H4 (cell line): ENCODE results near the gene LILRB3. TPM values are rescaled to one million over a fixed set of nuclear protein-coding genes. Genes with fewer than 3 reads are reported as not detected.
"Not testable (repeated sequence)": the region's sequence is repeated elsewhere in the genome, so short reads cannot be mapped to it uniquely, and the experiment has no call there.

Experiments used
- DNase-seq: peaks from one replicate; pipeline ENCODE4 v3.0.0-alpha.2; 2015; ENCODE audit warnings: low spot score
- total RNA-seq: library from RNA; depleted of rRNA; stranded (reverse); fragments of >200 nt; shearing (Covaris generic); gene quantifications from 2 replicates; pipeline ENCODE4 v1.2.3, GENCODE V29; 2014

The LILRB3 gene
- total RNA-seq, 1 experiment from 2014 or later, result not detected

DNA sequence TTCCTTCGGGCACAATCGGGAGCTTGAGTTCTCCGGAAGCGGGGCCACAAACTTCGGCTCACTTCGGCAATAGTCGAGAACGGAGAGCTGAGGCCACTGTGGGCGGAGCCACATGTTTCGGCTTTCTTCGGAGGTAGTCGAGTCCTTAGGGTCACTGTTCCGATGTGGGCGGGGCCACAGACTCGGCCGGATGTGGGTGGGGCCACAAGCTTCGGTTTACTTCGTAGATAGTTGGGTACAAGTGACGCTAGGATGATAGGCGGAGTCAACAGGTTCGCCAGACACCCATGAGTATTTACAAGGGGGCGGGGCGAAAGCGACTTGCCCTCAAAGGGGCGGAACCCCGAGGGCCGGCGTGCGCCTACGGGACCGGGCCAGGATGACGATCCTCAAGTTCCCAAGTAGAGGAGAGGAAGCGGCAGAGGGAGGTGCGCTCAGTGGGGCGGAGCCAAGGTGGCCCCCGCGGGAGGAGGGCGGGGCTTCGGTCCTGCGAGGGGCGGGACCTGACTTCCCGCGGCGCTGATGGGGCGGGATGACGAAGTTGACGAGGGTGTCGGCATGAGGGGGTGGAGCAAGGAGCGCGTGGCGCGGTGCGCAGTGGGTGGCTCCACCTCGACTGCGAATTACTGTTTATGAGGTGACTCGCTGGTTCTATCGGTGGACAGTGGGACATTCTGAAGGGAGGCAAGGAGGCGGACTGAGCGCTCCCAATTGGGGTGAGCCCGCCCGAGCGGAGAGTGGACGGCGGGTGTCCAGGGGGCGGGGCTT is 32.9 kb downstream of the LILRB3 start:
- DNase-seq, result peak; percentile 100

DNA sequence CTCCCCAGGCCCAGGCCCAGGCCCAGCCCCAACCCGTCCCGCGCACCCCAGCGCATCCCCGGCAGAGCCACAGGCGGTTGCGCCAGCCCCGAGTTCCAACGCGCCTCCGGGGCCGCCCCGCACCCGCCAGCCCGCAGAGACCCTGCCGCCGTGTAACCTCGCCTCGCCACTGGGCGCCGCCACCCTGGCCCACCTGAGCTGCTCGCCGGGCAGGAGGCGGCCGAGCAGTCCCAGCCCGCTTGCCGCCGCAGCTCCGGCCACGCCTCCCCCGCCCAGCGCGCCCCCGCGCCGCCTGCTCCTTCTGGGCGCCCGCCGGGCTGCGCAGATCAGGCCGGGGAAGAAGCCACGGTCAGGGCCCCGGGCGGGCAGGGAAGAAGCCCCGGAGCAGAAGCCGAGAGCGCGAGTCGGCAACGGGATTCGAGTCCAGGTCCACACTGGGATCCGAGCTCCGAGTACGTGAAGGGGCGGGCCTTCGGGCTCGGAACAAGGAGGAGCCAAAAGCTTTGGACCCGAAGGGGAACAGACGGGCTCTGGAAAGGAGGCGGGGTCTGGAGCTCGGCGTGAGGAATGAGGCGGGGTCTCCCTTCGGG is 33.6 kb downstream of the LILRB3 start, which contains the start of gene MBOAT7:
Gene MBOAT7, minus strand, starts transcription at position 436 of the 590 bp plus-strand sequence. CDS start 1,072 bp downstream, outside the sequence.
- no peak for DNase-seq

DNA sequence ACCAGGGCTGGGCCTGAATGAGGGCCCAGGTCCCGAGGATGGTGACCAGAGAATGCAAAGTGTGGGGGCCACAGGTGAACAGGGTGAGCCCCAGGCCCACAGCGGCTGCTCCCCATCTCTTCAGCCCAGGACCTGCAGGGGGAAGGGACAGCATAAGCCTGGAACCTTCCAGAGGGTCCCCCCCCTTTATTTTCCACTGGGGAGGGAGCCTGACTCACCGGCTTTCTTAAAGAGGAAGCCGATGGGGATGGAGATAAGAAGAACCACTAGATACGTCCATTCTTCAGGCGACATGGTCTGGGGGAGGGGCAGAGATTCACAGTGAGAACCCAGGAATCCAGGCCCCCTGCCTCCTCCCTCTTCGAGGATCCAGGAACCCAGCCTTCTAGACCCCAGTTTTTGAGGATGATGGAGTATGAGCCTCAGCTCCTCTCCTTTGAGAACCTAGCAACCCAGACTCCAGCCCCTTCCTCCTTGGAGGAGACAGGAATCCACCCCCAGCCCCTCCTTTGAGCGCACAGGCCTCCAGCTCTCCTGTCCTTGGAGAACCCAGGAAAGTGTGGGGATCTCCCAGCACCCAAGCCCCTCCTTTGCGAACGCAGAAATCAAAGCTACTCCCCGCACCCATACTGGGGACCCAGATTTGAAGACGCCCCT is 34.5 kb downstream of the LILRB3 start:
- DNase-seq, result peak; percentile 74

DNA sequence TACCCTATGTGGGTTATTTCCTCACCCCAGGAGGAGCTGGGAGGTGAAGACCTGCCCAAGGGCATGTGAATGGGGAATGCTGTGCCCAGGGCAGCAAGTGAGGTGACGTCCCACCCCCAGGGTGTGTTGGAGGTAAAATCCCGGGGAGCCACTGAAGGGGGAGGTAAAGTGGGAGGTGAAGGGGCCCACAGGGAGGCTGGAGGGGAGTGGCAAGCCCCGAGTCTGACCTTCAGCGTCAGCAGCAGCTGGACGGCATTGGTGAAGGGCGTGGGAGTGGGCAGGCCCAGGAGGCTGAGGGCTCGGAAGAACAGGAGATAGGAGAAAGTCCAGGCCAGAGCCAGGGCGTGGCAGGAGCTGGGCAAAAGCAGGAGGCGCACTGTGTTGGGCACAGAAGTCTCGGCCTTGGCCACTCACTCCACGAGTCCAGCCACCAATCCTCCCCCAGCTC is 35.8 kb downstream of the LILRB3 start:
- DNase-seq, result no peak

DNA sequence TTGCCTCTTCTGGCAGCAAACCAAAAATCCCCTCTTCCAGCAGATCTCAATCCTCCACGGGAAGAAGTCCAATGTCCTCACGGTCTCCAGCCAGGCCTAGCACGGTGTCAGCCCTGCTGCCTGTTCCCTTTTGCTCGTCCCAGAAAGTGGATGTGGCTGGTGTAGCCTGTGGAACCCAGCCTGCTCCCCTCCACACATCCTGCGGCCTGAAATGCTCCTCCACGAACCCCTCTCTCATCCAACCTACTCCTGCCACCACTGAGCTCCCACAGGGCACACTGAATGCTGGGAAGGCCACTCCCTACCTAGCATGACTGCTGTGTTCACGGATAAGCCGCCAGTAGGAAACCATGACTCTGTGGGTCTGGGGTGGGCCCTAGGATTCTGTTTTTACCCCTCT is 36.5 kb downstream of the LILRB3 start:
- no peak for DNase-seq

DNA sequence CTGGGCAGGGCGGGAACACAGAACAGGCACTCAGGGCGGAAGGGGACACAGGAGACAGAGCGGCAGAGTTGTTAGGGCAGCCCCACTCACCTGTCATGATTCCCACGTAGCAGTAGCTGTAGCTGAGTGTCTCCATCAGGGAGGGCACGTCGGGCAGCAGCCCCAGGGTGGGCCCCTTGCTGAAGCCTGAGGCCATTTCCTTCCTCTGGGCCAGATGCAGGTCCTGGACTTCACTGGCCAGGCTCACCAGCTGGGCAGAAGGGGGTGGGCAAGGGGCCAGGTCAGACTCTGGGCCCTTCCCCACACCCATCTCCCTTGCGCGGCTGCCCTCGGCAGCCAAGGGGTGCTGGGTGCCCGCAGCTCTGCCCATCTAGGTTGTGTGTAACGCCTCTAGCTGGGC is 39.4 kb downstream of the LILRB3 start:
- no peak for DNase-seq

DNA sequence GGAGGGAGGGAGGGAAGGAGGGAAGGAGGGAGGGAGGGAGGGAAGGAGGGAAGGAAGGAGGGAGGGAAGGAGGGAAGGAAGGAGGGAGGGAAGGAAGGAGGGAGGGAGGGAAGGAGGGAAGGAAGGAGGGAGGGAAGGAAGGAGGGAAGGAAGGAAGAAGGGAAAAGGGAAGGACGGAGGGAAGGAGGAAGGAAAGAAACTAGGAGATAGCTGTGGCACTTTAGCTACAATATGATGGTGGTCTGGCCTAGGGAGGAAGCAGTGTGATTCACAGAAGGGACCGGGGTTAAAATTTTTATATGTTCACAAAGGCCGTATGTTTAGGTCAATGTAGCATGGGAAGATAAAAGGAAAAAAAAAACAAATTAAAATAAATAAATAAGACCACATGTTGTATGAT is 40.9 kb downstream of the LILRB3 start:
- not testable (repeated sequence) for DNase-seq

DNA sequence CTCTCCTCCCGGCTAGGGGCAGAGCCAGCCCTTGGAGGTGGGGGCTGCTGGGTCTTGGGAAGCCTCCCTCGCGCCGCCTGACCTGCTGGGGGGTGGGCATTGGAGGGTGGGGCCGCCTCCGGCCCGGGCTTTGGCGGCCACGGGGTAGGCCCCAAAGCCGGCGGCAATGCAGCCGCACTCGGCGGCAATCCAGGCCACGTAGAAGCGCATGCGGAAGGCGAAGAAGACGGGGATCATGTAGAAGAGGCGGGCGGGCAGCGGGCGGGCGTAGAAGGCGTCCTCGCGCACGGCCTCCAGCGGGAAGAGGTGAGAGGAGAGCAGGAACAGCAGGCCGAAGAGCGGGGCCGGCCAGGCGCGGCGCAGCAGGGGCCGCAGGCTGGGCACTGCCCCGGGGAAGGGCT is 42.1 kb downstream of the LILRB3 start:
- no peak for DNase-seq

DNA sequence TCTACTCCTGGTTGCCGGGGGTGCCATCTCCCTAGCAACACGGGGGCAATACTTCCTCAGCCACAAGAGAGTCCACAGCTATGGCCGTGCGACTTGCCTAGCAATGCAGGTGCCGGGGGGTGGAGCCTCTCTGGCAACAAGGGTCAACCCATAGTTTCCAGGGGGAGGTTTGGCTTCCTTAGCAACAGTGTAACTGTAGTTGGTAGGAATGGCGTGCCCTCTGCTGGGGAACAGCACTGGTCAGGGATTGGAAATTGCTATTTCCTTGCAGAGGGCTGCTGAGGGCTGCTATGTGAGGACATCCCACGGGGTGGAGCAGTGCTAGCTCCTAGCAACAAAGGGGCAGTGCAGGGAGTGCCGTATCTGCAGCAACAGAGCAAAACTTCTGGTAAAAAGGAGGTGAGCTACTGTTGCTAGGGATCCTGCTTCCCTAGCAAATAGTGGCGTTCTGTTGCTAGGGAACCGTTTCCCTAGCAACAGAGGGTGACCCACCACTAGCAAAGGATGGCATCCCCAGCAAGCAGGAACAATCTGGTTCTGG is 42.8 kb downstream of the LILRB3 start:
- DNase-seq, result no peak

DNA sequence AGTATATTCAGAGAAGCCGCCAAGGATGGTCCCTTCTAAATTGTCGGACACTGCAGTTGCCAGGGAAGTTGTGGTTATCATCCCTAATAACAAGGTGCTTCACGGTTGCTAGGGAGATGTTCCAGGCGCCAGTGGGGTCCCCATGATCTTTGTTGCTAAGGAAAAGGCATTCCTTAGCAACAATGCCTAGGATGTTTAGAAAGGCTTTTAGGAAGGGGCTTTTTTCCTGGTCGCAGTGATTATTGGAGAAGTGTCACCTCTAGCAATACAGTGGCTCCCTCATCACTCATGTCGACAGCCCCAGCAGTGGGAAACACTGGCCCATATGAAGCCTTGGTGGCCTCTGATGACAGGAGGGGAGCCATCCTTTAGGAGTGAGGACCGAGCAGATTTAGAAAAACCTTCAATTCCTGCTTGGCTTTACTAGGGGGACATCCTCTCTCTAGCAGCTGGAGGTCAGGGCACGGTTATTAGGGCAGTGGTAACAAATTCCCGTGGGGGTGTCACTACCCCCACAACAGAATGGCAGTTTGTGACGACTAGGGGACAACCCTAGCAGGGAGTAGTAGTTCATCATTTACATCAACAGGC is 43.5 kb downstream of the LILRB3 start:
- no peak for DNase-seq

DNA sequence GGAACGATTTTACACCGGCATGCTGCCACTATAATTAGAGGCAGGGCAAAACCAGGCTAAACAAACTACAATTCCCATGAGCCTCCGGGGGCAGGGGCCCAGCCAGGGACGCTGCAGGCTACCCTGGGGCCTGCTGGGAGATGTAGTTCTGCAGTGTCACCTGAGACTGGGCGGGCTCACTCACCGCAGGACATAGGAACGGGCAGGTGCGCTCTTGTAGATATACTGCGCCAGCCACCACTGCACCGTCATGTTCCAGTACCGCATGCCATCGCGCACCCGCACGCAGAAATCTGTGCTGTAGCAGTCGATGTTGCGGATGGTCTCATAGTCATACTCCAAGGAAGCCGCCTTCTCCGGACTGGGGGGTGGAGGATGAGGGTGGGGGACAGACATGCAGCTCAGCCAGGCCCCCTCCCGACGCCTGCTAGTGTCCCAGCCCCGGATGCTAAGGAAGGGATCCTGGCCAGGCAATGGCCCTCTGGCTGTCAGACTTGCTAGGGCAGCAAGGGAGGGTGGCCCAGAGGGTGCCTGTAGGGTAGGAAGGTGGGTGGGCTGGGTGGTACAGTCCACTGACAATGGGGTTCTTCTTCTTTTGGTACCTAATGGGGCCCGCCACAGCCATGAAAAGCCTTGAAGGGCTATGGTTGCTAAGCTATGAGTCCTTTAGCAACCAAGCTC is 44.1 kb downstream of the LILRB3 start:
- DNase-seq, result no peak

DNA sequence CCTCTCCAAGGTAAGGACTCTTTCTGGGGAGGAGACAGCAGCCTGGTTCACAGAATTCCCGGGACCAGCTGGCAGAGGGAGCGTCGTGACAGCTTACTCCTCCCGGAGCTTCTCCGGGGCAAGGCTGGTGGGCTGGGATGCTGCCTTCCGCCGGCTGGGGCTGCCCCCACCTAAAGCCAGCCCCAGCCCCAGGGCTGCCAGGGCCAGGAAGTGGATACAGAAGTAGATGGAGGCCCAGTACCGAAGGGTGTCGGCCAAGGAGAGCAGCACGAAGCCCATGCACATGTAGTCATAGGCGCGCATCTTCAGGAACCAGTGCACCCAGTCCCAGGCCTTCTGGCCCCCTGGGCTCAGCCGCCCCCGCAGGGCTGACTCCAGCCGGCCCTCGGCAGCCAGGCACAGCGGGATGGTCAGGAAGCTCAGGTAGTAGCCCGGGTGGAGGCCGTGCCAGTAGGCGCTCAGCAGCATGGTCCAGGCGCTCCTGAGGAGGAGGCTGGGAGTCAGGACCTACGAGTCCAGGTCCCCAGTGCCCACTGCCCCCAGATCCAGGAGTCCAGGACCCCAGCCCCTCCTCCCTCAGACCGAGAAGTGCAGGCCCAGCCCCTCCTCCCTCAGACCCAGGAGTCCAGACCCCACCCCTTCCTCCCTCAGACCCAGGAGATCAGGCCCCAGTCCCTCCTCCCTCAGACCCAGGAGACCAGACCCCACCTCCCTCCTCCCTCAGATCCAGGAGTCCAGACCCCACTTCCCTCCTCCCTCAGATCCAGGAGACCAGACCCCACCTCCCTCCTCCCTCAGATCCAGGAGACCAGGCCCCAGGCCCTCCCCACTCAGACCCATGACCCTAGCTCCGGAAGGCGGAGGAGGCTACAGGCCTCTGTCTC is 48.6 kb downstream of the LILRB3 start:
- no peak for DNase-seq

DNA sequence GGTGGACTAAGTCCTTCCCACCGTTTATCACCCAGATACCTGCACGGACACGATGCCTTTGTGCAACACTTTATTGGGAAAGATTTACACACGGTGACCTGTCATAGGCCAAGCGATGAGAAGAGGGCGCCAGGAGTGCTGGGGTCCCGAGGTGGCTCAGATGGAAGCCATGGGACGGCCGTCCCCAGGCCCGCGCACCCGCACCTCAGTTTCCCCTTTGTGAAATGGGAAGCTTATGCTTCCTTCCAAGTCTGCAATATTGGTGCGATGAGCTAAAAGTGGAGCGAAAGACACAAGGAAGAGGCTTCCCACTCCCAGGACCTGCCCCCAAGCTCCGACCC is 49.5 kb downstream of the LILRB3 start:
- DNase-seq, result no peak

DNA sequence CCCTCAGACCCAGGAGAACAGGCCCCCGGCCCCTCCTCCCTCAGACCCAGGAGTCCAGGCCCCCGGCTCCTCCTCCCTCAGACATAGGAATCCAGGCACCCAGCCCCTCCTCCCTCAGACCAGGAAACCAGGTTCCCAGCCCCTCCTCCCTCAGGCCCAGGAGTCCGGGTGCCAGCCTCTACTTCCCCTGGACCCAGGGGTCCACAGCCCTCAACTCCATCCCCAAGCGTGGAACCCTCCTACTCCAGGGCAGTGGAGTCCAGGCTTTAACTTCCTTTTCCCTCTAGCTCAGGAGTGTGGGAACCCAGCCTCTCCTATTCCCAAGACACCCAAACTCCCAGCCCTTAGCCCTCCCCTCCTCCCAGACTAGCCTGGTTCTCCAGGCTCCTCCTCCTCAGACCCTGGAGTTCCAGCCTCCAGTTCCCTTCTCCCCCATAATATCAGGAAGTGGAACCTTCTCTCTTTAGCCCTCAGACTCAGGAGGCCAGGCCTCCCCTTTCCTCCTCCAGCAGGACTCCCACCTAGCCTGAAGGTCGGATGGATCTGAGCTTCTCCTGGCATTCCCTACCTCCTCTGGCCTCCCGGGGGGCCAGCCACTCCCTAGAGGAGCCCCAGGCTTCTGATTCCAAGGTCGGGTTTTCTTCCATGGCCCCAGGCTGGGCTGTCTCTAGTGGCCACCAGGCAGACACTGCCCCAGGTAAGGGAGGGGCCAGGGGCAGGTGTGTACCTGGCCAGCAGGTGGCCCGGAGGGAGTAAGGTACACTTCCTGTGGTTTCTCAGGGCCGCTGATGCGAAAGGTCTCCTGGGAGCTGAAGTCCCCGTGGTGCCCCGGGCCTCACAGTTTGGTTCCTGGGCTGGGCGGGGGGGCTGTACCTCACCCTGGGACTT is 50.1 kb downstream of the LILRB3 start, which contains the start of gene TMC4:
Gene TMC4, minus strand, starts transcription at position 690 of the 888 bp plus-strand sequence. Its CDS starts 43 bp downstream, at position 647.
- no peak for DNase-seq

DNA sequence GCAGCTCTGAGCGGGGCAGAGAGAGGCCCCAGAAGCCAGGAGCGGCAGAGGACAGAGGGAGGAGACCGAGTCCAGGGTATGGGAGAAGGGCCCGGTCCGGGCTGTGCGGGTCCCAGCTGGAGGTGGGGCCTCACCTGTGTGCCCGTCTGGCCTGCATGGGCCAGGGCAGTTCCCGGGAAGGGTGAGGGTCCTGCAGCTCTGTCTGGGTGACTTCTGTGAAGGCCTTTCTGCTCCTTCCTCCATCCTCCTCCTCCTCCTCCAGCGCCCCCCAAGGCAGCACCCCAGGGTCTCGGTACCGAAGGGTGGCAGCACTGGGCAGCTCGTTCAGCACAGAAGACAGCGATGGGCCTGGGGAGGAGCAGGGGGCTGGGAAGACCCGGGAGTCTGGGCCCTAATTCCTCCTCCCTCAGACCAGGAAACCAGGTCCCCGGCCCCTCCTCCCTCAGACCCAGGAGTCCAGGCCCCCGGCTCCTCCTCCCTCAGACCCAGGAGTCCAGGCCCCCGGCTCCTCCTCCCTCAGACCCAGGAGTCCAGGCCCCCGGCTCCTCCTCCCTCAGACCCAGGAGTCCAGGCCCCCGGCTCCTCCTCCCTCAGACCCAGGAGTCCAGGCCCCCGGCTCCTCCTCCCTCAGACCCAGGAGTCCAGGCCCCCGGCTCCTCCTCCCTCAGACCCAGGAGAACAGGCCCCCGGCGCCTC is 50.9 kb downstream of the LILRB3 start:
- not testable (repeated sequence) for DNase-seq

DNA sequence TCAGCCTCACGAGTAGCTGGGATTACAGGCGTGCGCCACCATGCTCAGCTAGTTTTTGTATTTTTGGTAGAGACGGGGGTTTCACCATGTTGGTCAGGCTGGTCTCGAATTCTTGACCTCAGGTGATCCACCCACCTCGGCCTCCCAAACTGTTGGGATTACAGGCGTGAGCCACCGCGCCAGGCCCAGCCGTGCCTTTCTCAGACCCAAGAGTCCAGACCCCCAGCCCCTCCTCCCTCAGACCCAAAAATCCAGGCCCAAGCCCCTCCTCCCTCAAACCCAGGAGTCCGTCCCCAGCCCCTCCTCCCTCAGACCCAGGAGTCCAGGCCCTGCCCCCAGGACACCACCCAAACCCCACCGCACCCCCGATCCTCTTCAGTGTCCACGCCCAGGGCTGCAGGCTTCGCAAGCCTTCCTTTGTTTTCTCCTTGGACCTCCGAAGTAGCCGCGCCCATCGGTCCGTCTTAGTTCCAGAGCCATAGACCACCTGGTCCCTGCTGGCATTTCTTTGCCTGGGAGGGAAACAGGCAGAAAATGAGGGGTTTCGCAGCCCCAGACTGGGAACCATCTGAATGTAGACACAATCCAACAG is 53.6 kb downstream of the LILRB3 start:
- no peak for DNase-seq

DNA sequence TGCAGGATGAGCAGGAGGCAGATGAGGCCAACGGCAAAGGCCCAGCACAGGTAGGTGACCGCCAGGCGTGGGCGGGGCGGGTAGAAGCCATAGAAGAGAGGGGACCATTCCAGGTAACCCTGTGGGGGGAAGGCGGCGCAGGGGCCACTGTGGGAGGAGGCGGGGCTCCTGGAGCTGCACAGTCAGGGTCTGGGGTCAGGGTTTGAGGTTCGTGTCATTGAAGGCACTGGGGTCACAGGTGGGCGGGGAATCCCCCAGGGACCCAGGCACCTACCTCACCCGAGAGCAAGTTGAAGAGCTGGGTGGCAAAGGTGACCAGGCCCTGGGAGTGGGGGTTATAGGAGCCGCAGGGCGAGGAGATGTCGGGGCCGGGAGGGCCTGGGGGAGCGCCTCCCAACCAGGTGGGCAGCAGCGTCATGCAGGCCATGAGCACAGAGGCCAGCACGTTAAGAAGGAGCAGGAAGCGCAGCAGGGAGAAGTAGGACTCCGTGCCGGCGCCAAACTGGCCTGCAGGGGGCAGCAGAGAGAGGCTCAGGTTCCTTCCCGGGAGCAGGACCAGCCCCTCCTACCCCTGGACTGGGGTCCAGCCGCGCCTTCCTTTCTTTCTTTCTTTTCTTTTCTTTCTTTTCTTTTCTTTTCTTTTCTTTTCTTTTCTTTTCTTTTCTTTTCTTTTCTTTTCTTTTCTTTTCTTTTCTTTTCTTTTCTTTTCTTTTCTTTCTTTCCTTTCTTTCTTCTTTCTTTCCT is 54.5 kb downstream of the LILRB3 start:
- peak; percentile 91 for DNase-seq
